Skeletal muscle tissue (tissue), 4 donors: Measurements from ENCODE around the gene DQX1. TPM values are rescaled to one million over a fixed set of nuclear protein-coding genes. Genes with fewer than 3 reads are reported as not detected.
"Not testable (repeated sequence)": the region's sequence is repeated elsewhere in the genome, so short reads cannot be mapped to it uniquely, and the experiment has no call there.

ENCODE experiments used
- H3K27ac ChIP-seq: one replicate; pipeline ENCODE4 v1.7.0; 2013; ENCODE audit warnings: mild to moderate bottlenecking, low read depth, low read length, inconsistent platforms
- H3K27me3 ChIP-seq, 3 donors: one replicate each; pipeline ENCODE4 v1.7.0; 2013; ENCODE audit warnings: low read length in 3 of 3; ENCODE audit not compliant: control insufficient read depth in 3 of 3, insufficient read depth in 3 of 3
- H3K36me3 ChIP-seq, 3 donors: one replicate each; pipeline ENCODE4 v1.7.0; 2013; ENCODE audit warnings: low read length in 3 of 3; ENCODE audit not compliant: control insufficient read depth in 3 of 3, insufficient read depth in 3 of 3
- H3K4me1 ChIP-seq, 3 donors: one replicate each; pipeline ENCODE4 v1.7.0; 2013; ENCODE audit warnings: low read length in 3 of 3, mild to moderate bottlenecking in 3 of 3; ENCODE audit not compliant: control insufficient read depth in 3 of 3, insufficient read depth in 3 of 3
- H3K4me3 ChIP-seq, 3 donors: one replicate each; pipeline ENCODE4 v1.7.0; 2013; ENCODE audit warnings: low read length in 3 of 3
- H3K9ac ChIP-seq, 3 donors: one replicate each; pipeline ENCODE4 v1.7.0; 2013; ENCODE audit warnings: low read length in 3 of 3, mild to moderate bottlenecking in 3 of 3, moderate library complexity in 2 of 3, low read depth in 1 of 3
- H3K9me3 ChIP-seq, 3 donors: one replicate each; pipeline ENCODE4 v1.7.0; 2013; ENCODE audit warnings: low read length in 3 of 3; ENCODE audit not compliant: control insufficient read depth in 3 of 3
- total RNA-seq: library from RNA; depleted of rRNA; stranded (reverse); fragments of >200 nt; gene quantifications from one replicate; pipeline ENCODE4 v1.2.3, GENCODE V29; 2014
- donor health status: Osteomylitis.

DQX1 gene
- total RNA-seq, 1 donor from 2014 or later: not detected

DNA sequence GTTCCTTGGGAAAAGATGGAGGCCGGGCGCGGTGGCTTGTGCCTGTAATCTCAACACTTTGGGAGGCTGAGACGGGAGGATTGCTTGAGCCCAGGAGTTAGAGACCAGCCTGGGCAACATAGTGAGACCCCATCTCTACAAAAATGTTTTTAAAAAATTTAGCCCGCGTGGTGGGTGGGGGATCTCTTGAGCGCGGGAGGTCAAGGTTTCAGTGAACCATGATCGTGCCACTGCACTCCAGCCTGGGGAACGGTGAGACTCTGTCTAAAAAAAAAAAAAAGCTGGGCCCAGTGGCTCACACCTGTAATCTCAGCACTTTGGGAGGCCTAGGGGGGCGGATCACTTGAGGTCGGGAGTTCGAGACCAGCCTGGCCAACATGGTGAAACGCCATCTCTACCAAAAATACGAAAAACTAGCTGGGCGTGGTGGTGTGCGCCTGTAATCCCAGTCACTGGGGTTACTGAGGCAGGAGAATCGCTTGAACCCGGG lies 42.3 kb downstream of the DQX1 start:
- Histone ChIP-seq H3K4me3 (peak overlapping the region; percentile 85 to 100 (median 98)), H3K9ac (peak overlapping the region; percentile 69 to 93 (median 86)), H3K4me1 (peaks cover 22 to 37% (median 26%) of the 10 kb centered on the region in 3 donors), H3K36me3 (peaks cover 12 to 27% (median 22%) of the 10 kb centered on the region in 3 donors)
- H3K9me3 ChIP-seq, H3K27me3 ChIP-seq, H3K27ac ChIP-seq: not testable (repeated sequence)

DNA sequence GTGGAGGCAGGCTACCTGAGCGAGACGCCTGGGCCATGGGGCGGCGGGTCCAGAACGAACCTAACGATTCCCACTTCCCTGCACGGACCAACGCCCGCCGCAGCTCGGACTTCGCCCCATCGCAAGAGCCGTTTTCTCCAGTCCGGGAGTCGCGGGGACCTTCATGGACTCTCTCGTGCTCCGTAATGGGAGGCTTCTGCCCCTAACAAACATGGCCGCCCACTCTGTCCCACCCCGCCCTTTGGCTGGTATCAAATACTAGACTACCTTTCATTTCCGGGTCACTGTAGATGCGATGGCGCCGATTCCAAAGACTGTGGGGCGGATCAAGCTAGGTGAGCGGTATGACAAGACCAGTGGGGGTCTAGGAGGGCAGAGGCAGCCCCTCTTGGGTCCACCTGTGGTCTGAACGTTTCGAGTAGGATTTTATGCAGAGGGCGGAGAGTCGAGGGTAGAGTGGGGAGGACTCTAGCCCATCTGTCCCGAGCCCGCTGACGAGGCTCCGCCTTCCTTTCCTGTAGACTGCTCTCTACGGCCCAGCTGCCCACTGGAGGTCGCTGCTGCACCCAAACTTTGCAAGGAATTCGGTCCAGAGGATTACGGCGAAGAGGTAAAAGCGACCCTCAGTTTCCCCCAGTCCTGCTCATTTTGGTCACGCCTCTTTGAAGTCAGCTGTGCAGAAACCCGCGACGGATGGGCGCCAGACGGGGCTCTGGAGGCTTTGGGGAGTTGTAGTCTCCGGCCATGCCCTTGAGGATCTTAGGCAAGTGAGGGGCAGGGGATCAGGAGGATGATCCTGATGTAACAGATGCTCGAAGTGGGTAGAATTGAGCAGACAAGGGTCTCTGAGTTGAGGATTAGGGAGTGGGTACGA lies 43.0 kb downstream of the DQX1 start, which contains the start of the genes CCDC142 and TTC31:
TSS of gene CCDC142 (minus strand) at position 198 of the 874 bp plus-strand sequence. CDS start at position 37, 161 bp downstream.
TSS of gene TTC31 (plus strand) at position 281 of the 874 bp plus-strand sequence. CDS start at position 296, 15 bp downstream.
- Histone ChIP-seq H3K27ac (peak within 1 kb of the TSS; percentile 71), H3K9me3 (no peaks in the 10 kb centered on the region), H3K4me3 (peak within 1 kb of the TSS; percentile 85 to 100 (median 98)), H3K9ac (peak within 1 kb of the TSS; percentile 69 to 93 (median 86)), H3K4me1 (peaks cover 22 to 37% (median 26%) of the 10 kb centered on the region in 3 donors), H3K36me3 (peaks cover 12 to 27% (median 22%) of the 10 kb centered on the region in 3 donors), H3K27me3 (no peaks in the 10 kb centered on the region)

DNA sequence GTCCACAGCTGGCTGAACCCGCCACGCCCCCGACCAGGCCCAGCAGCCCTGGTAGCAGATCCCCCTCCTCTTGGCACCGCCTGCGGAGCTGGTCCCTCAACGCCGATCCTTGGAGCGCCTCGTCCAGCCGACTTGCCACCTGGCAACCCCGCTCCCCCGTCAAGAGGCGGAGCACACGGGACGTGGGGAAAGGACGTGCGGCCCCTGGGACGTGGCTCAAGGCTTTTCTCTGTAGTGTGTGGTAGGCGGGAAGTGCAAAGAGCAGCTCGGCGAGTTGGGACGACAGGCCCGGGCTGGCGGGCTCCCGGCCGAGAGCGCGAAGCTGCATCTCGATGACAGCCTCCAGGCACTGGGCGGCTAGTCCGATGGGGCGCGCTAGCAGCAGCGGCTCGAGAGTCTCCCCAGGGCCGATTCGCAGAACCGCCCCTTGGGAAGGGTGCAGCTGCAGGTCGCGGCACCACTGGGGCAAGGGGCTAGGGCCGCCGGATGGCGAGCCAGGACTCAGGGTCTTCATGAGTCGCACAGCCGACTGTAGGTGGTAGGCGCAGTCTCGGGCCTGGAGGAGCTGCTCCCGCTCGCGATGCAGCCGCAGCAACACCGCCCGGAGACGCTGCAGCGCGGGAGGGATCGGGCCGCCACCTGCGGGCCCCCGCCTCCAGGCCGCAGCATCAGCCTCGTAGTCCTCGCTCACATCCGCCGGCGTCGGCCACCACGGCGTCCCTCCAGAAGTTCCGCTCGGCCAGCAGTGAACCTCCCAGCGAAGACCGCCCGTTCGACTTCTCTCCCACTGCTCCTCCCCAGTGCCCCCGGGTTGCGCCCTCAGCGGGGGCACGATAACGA lies 43.9 kb downstream of the DQX1 start:
- H3K4me3 ChIP-seq: peak overlapping the region; percentile 85 to 100 (median 98)
- no peaks in the 10 kb centered on the region for H3K27me3 ChIP-seq
- H3K36me3 ChIP-seq: peaks cover 17 to 32% (median 22%) of the 10 kb centered on the region in 3 donors
- H3K4me1 ChIP-seq: peaks cover 22 to 37% (median 26%) of the 10 kb centered on the region in 3 donors
- peak overlapping the region; percentile 71 for H3K27ac ChIP-seq
- peak overlapping the region; percentile 69 to 93 (median 86) for H3K9ac ChIP-seq
- no peaks in the 10 kb centered on the region for H3K9me3 ChIP-seq

DNA sequence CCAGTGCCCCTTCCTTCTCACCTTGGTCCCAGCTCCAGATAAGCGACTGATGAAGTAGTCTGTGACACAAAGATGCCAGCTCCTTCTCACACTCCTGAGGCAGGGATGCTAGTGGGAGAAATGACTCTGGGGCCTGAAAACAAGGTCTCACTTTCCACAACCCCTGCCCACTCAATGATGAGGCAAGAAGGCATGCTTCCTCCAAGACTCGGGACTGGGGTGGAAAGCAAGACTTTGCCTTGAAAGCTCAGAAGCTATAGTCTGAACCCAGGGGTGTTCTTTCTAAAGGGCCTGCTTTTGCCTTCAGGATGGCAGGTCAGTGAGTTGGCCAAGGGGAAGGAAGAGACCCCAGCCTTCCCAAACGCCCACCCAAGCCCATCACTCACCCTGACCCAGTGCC lies 44.6 kb downstream of the DQX1 start:
- Histone ChIP-seq H3K27me3 (no peaks in the 10 kb centered on the region), H3K4me3 (peak overlapping the region; percentile 85 to 100 (median 98)), H3K36me3 (peaks cover 18 to 36% (median 19%) of the 10 kb centered on the region in 3 donors), H3K9ac (peak overlapping the region; percentile 69 to 93 (median 86)), H3K4me1 (peaks cover 22 to 37% (median 26%) of the 10 kb centered on the region in 3 donors), H3K9me3 (no peaks in the 10 kb centered on the region), H3K27ac (no peak overlapping the region)

GRCh38 chr2:74474899-74475298 lies 51.1 kb downstream of the DQX1 start:
- no peaks in the 10 kb centered on the region for H3K27me3 ChIP-seq
- no peak overlapping the region for H3K27ac ChIP-seq
- H3K4me1 ChIP-seq: peaks cover 20 to 29% (median 26%) of the 10 kb centered on the region in 3 donors
- peaks cover 19 to 33% (median 27%) of the 10 kb centered on the region in 3 donors for H3K36me3 ChIP-seq
- H3K9ac ChIP-seq: no peak overlapping the region
- no peaks in the 10 kb centered on the region for H3K9me3 ChIP-seq
- no peak overlapping the region for H3K4me3 ChIP-seq

- Histone ChIP-seq H3K27me3 (no peaks in the 10 kb centered on the region), H3K27ac (no peak overlapping the region), H3K4me1 (peaks cover 20 to 29% (median 26%) of the 10 kb centered on the region in 3 donors), H3K9ac (no peak overlapping the region), H3K9me3 (no peaks in the 10 kb centered on the region), H3K36me3 (peaks cover 14 to 29% (median 27%) of the 10 kb centered on the region in 3 donors), H3K4me3 (no peak overlapping the region)
Measured at GRCh38 chr2:74474481-74474880, 51.5 kb downstream of the DQX1 start.

- Histone ChIP-seq H3K9ac (peak overlapping the region; percentile 92 to 99 (median 99)), H3K36me3 (peaks cover 14 to 28% (median 27%) of the 10 kb centered on the region in 3 donors), H3K9me3 (no peaks in the 10 kb centered on the region), H3K27ac (peak overlapping the region; percentile 85), H3K4me3 (peak overlapping the region; percentile 89 to 100 (median 99)), H3K27me3 (no peaks in the 10 kb centered on the region), H3K4me1 (peaks cover 20 to 29% (median 26%) of the 10 kb centered on the region in 3 donors)
Measured at GRCh38 chr2:74472945-74473258, 53.1 kb downstream of the DQX1 start.

DNA sequence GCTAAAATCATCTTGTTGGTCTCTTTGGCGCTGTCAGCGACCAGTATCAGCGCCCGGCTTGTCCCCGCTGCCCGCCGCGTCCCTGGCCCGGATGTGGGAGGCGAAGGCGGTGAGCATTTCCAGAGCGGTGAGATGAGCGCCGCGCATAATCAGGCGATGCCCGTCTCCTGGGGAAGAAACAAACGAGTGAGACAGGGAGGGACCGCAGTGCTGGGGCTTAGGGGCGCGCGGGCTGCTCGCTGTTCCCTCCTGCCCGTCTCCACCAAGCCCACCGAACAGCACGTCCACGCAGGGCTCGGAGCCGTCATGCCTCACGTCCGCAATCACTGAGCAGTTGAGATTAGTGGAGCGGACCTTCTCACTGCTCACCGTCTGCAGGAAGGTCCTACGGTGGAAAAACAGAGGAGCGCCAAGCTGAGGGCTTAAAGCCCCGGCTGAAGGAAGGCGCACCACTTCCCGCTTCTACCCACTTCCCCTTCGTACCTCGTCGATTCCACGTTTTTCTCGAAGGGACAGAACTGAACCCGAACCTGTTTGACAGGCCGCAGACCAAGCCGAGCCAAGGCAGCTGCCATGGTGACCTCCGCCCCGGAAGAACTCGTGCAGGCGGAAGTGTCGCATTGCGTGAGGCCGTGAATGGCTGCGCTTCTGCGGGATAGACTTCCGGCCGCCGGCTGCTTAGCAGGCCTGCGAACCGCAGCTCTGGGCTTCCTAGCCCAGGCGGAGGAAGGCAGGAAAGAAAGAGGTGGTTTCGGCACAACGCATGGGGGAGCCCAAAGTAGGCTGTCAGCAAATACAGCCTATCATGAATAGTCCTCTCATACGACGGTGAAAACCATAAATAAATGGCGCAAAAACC lies 53.7 kb downstream of the DQX1 start, which contains the start of gene MRPL53:
TSS of gene MRPL53 (minus strand) at position 595 of the 859 bp plus-strand sequence. CDS start at position 575, 20 bp downstream.
- Histone ChIP-seq H3K9me3 (no peaks in the 10 kb centered on the region), H3K4me3 (peak within 1 kb of the TSS; percentile 89 to 100 (median 99)), H3K9ac (peak within 1 kb of the TSS; percentile 92 to 99 (median 99)), H3K27ac (peak within 1 kb of the TSS; percentile 85), H3K36me3 (peaks cover 14 to 24% (median 23%) of the 10 kb centered on the region in 3 donors), H3K4me1 (peaks cover 20 to 29% (median 26%) of the 10 kb centered on the region in 3 donors), H3K27me3 (no peaks in the 10 kb centered on the region)
